ENCODE data around the gene ZBTB4.

- TF ChIP-seq CTCF (IDR thresholded peaks at IDR 0.05; ENCODE audit: insufficient read depth, low read depth, low read length) (no peak), EZH2 (IDR thresholded peaks at IDR 0.05; ENCODE audit: insufficient read depth, low read length) (no peak)
Measured at GRCh38 chr17:7467498-7467897, 11.9 kb downstream of the ZBTB4 start.
